ENCODE data around the gene DYNC2LI1.
A peak's percentile ranks its signal among the peaks of the same experiment; 100 is the strongest.
"Not testable (repeated sequence)": the region's sequence is repeated elsewhere in the genome, so short reads cannot be mapped to it uniquely, and the experiment has no call there.

DYNC2LI1 gene

GRCh38 chr2:43773876-43774613 lies at the start of gene DYNC2LI1:
Gene DYNC2LI1 (plus strand): TSS chr2:43774039. CDS start chr2:43774139, 100 bp downstream.
- Histone ChIP-seq H3K4me3 (ENCODE audit: low read depth, low read length, poor library complexity, severe bottlenecking) (peak within 1 kb of the TSS; percentile 96), H3K4me2 (ENCODE audit: low read length) (peak within 1 kb of the TSS; percentile 89), H3K9ac (ENCODE audit: low read length) (peak within 1 kb of the TSS; percentile 68), H3F3A (ENCODE audit: insufficient read depth, low read length) (no peaks in the 10 kb centered on the region), H3K4me1 (ENCODE audit: insufficient read depth, low read length, severe bottlenecking) (peaks cover 7% of the 10 kb centered on the region), H3K36me3 (ENCODE audit: insufficient read depth, low read length) (no peaks in the 10 kb centered on the region), H3K27me3 (ENCODE audit: insufficient read depth, low read length) (no peaks in the 10 kb centered on the region), H4K20me1 (ENCODE audit: insufficient read depth, low read length) (no peaks in the 10 kb centered on the region), H2AFZ (ENCODE audit: low read length) (peak within 1 kb of the TSS; percentile 90), H3K79me2 (ENCODE audit: insufficient read depth, low read length) (no peaks in the 10 kb centered on the region), H3K27ac (ENCODE audit: low read depth, low read length, poor library complexity, severe bottlenecking) (no peak within 1 kb of the TSS), H3K9me3 (ENCODE audit: low read length) (no peaks in the 10 kb centered on the region), H3K9me2 (ENCODE audit: low read depth, low read length) (no peaks in the 10 kb centered on the region)
- no peak for TF ChIP-seq EZH2 (IDR thresholded peaks at IDR 0.05; ENCODE audit: borderline replicate concordance, low read length)
- no peak for TF ChIP-seq CTCF (IDR thresholded peaks at IDR 0.05; ENCODE audit: low read length)

- TF ChIP-seq CTCF (IDR thresholded peaks at IDR 0.05; ENCODE audit: low read length) (no peak), EZH2 (IDR thresholded peaks at IDR 0.05; ENCODE audit: borderline replicate concordance, low read length) (no peak)
- Histone ChIP-seq H3K9ac (ENCODE audit: low read length) (no peak overlapping the region), H3K4me1 (ENCODE audit: insufficient read depth, low read length, severe bottlenecking) (no peaks in the 10 kb centered on the region), H3K79me2 (ENCODE audit: insufficient read depth, low read length) (no peaks in the 10 kb centered on the region), H3K4me2 (ENCODE audit: low read length) (no peak overlapping the region), H2AFZ (ENCODE audit: low read length) (no peak overlapping the region), H3K36me3 (ENCODE audit: insufficient read depth, low read length) (no peaks in the 10 kb centered on the region), H4K20me1 (ENCODE audit: insufficient read depth, low read length) (no peaks in the 10 kb centered on the region), H3K9me2 (ENCODE audit: low read depth, low read length) (no peaks in the 10 kb centered on the region), H3K9me3 (ENCODE audit: low read length) (no peaks in the 10 kb centered on the region), H3K27ac (ENCODE audit: low read depth, low read length, poor library complexity, severe bottlenecking) (no peak overlapping the region), H3F3A (ENCODE audit: insufficient read depth, low read length) (no peaks in the 10 kb centered on the region), H3K27me3 (ENCODE audit: insufficient read depth, low read length) (no peaks in the 10 kb centered on the region), H3K4me3 (ENCODE audit: low read depth, low read length, poor library complexity, severe bottlenecking) (no peak overlapping the region)
Measured at GRCh38 chr2:43724728-43725526, 48.9 kb upstream of the DYNC2LI1 start.

- Histone ChIP-seq H3K27me3 (ENCODE audit: insufficient read depth, low read length) (no peaks in the 10 kb centered on the region), H2AFZ (ENCODE audit: low read length) (no peak overlapping the region), H3F3A (ENCODE audit: insufficient read depth, low read length) (no peaks in the 10 kb centered on the region), H3K27ac (ENCODE audit: low read depth, low read length, poor library complexity, severe bottlenecking) (no peak overlapping the region), H3K4me2 (ENCODE audit: low read length) (no peak overlapping the region), H3K9ac (ENCODE audit: low read length) (no peak overlapping the region), H3K9me2 (ENCODE audit: low read depth, low read length) (no peaks in the 10 kb centered on the region), H4K20me1 (ENCODE audit: insufficient read depth, low read length) (no peaks in the 10 kb centered on the region), H3K79me2 (ENCODE audit: insufficient read depth, low read length) (no peaks in the 10 kb centered on the region), H3K4me3 (ENCODE audit: low read depth, low read length, poor library complexity, severe bottlenecking) (no peak overlapping the region), H3K4me1 (ENCODE audit: insufficient read depth, low read length, severe bottlenecking) (no peaks in the 10 kb centered on the region), H3K36me3 (ENCODE audit: insufficient read depth, low read length) (no peaks in the 10 kb centered on the region), H3K9me3 (ENCODE audit: low read length) (no peaks in the 10 kb centered on the region)
- no peak for TF ChIP-seq EZH2 (IDR thresholded peaks at IDR 0.05; ENCODE audit: borderline replicate concordance, low read length)
- TF ChIP-seq CTCF (IDR thresholded peaks at IDR 0.05; ENCODE audit: low read length), result no peak
Measured at GRCh38 chr2:43725711-43726246, 48.1 kb upstream of the DYNC2LI1 start.

- H4K20me1 ChIP-seq (ENCODE audit: insufficient read depth, low read length); H2AFZ ChIP-seq (ENCODE audit: low read length); H3K4me1 ChIP-seq (ENCODE audit: insufficient read depth, low read length, severe bottlenecking); H3K27me3 ChIP-seq (ENCODE audit: insufficient read depth, low read length); H3K9ac ChIP-seq (ENCODE audit: low read length); H3K9me2 ChIP-seq (ENCODE audit: low read depth, low read length); H3K9me3 ChIP-seq (ENCODE audit: low read length); H3K36me3 ChIP-seq (ENCODE audit: insufficient read depth, low read length); H3F3A ChIP-seq (ENCODE audit: insufficient read depth, low read length); H3K4me2 ChIP-seq (ENCODE audit: low read length); H3K4me3 ChIP-seq (ENCODE audit: low read depth, low read length, poor library complexity, severe bottlenecking); H3K27ac ChIP-seq (ENCODE audit: low read depth, low read length, poor library complexity, severe bottlenecking); H3K79me2 ChIP-seq (ENCODE audit: insufficient read depth, low read length): not testable (repeated sequence)
Measured at GRCh38 chr2:43726961-43727633, 46.7 kb upstream of the DYNC2LI1 start.

All from OCI-LY1 (cell line).